Stimulated activated CD4-positive, alpha-beta T cell treated with anti-CD3 and anti-CD28 coated beads, Interleukin-2, amount 100 ng/mL, for 4 hours (primary cell): ENCODE data around the gene TLE4.
"Not testable (repeated sequence)": the region's sequence is repeated elsewhere in the genome, so short reads cannot be mapped to it uniquely, and the experiment has no call there.

Experiments used
- DNase-seq: peaks from one replicate; pipeline ENCODE4 v3.0.0-alpha.2; 2020; ENCODE audit warnings: low read depth

TLE4 gene

GRCh38 chr9:79736051-79736450 is 164.3 kb downstream of the TLE4 start:
- DNase-seq: no peak

GRCh38 chr9:79741381-79741780 is 169.6 kb downstream of the TLE4 start:
- DNase-seq: no peak

GRCh38 chr9:79742110-79742721 is 170.5 kb downstream of the TLE4 start:
- no peak for DNase-seq

- DNase-seq: no peak
Observed at GRCh38 chr9:79744521-79744920, 172.8 kb downstream of the TLE4 start.

GRCh38 chr9:79745752-79746336 is 174.1 kb downstream of the TLE4 start:
- no peak for DNase-seq

GRCh38 chr9:79751895-79752466 is 180.2 kb downstream of the TLE4 start:
- not testable (repeated sequence) for DNase-seq

- no peak for DNase-seq
Observed at GRCh38 chr9:79756414-79756813, 184.6 kb downstream of the TLE4 start.

- no peak for DNase-seq
Observed at GRCh38 chr9:79757074-79757473, 185.3 kb downstream of the TLE4 start.

GRCh38 chr9:79757881-79758669 is 186.3 kb downstream of the TLE4 start:
- DNase-seq: no peak

GRCh38 chr9:79759460-79759859 is 187.7 kb downstream of the TLE4 start:
- no peak for DNase-seq

GRCh38 chr9:79762070-79762469 is 190.3 kb downstream of the TLE4 start:
- DNase-seq: no peak

- DNase-seq: no peak
Observed at GRCh38 chr9:79763671-79764285, 192.0 kb downstream of the TLE4 start.

GRCh38 chr9:79764374-79764773 is 192.6 kb downstream of the TLE4 start:
- no peak for DNase-seq

GRCh38 chr9:79765466-79765865 is 193.7 kb downstream of the TLE4 start:
- DNase-seq: no peak

GRCh38 chr9:79766091-79766490 is 194.3 kb downstream of the TLE4 start:
- no peak for DNase-seq

- DNase-seq: no peak
Observed at GRCh38 chr9:79768194-79768593, 196.4 kb downstream of the TLE4 start.

GRCh38 chr9:79769476-79770275 is 197.9 kb downstream of the TLE4 start:
- no peak for DNase-seq

GRCh38 chr9:79774356-79774755 is 202.6 kb downstream of the TLE4 start:
- no peak for DNase-seq
